ENCODE results near the gene AMPH.

AMPH gene

DNA sequence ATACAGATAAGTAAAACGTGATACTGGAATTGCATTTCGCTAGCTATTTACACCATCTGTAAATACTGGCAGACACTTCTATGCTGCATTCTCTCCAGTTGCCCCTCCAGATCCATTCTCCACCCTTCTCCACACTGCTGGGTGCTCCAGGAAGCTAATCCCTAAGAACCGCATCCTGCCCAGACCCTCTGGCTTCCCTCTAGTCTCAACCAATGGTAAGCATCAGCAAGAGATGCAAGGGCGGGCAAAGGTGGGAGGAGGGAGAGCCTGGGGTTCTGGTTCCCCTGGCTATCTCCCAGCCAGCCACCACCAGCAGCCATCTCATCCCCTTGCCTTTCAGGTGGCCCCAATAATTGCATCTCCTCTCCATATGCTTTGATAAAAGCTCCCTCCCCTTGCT is 84.4 kb downstream of the AMPH start:
- Mint-ChIP-seq H3K36me3 (ENCODE audit: insufficient read depth) (no peaks in the 10 kb centered on the region), H3K27me3 (peaks cover 23% of the 10 kb centered on the region in 2 donors), H3K4me3 (no peak overlapping the region), H3K9me3 (no peaks in the 10 kb centered on the region), H3K4me1 (ENCODE audit: low read depth in 2 of 2) (peaks cover 3 to 15% of the 10 kb centered on the region in 2 donors), H3K27ac (no peak overlapping the region)
- DNase-seq (no peak), ATAC-seq (replicated peaks) (no peak)

DNA sequence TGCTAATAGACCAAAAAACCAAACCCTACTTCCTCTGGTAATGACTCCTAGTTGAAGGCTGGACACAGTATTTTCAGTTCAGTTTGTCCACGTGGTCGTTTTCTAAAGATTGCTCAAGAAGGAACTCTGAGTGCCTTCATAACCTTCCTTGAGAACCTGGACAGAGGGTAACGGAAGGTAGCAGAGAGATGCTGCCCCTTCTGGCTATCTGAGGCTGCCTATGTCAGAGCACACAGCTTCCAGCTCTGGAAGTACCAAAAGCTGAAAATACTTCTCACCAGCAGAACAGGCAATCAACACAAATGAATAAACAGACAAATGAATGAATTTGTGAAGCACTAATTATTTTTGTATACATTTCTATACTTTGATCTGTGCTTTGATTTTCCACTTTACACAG is 85.2 kb downstream of the AMPH start:
- ATAC-seq (replicated peaks), result no peak
- Mint-ChIP-seq H3K27me3 (peaks cover 15 to 23% of the 10 kb centered on the region in 2 donors), H3K9me3 (no peaks in the 10 kb centered on the region), H3K4me3 (no peak overlapping the region), H3K4me1 (ENCODE audit: low read depth in 2 of 2) (peaks cover 3 to 11% of the 10 kb centered on the region in 2 donors), H3K27ac (no peak overlapping the region), H3K36me3 (ENCODE audit: insufficient read depth) (no peaks in the 10 kb centered on the region)
- no peak for DNase-seq

GRCh38 chr7:38542156-38542555 is 89.0 kb downstream of the AMPH start:
- Mint-ChIP-seq H3K9me3 (no peaks in the 10 kb centered on the region), H3K27ac (no peak overlapping the region), H3K36me3 (ENCODE audit: insufficient read depth) (no peaks in the 10 kb centered on the region), H3K4me1 (ENCODE audit: low read depth in 2 of 2) (peaks cover 3 to 11% of the 10 kb centered on the region in 2 donors), H3K4me3 (no peak overlapping the region), H3K27me3 (peaks cover 11 to 35% of the 10 kb centered on the region in 2 donors)
- no peak for ATAC-seq (replicated peaks)
- DNase-seq, result no peak

- H3K4me3 Mint-ChIP-seq, result no peak overlapping the region
- H3K9me3 Mint-ChIP-seq, result no peaks in the 10 kb centered on the region
- H3K27me3 Mint-ChIP-seq, result peaks cover 7 to 29% of the 10 kb centered on the region in 2 donors
- no peaks in the 10 kb centered on the region for H3K36me3 Mint-ChIP-seq (ENCODE audit: insufficient read depth)
- peaks cover 3 to 11% of the 10 kb centered on the region in 2 donors for H3K4me1 Mint-ChIP-seq (ENCODE audit: low read depth in 2 of 2)
- ATAC-seq (replicated peaks) (no peak), DNase-seq (no peak)
- H3K27ac Mint-ChIP-seq, result no peak overlapping the region
Observed at GRCh38 chr7:38541440-38541839, 89.7 kb downstream of the AMPH start.

- ATAC-seq (replicated peaks), result no peak
Observed at GRCh38 chr7:38539477-38540081, 91.6 kb downstream of the AMPH start.

GRCh38 chr7:38535073-38535472 is 96.1 kb downstream of the AMPH start:
- H3K27me3 Mint-ChIP-seq, result peaks cover 31 to 59% of the 10 kb centered on the region in 2 donors
- DNase-seq (no peak), ATAC-seq (replicated peaks) (no peak)
- no peaks in the 10 kb centered on the region for H3K9me3 Mint-ChIP-seq
- peaks cover 0 to 3% of the 10 kb centered on the region in 2 donors for H3K4me1 Mint-ChIP-seq (ENCODE audit: low read depth in 2 of 2)
- no peaks in the 10 kb centered on the region for H3K36me3 Mint-ChIP-seq (ENCODE audit: insufficient read depth)
- no peak overlapping the region for H3K4me3 Mint-ChIP-seq
- H3K27ac Mint-ChIP-seq, result no peak overlapping the region

More at GRCh38 chr7:38539477-38540081, 91.6 kb downstream of the AMPH start:
- H3K27ac Mint-ChIP-seq, result no peak overlapping the region
- no peaks in the 10 kb centered on the region for H3K9me3 Mint-ChIP-seq
- DNase-seq, result no peak
- H3K36me3 Mint-ChIP-seq (ENCODE audit: insufficient read depth), result no peaks in the 10 kb centered on the region
- no peak overlapping the region for H3K4me3 Mint-ChIP-seq
- no peaks in the 10 kb centered on the region for H3K4me1 Mint-ChIP-seq (ENCODE audit: low read depth in 2 of 2)
- peaks cover 13 to 36% of the 10 kb centered on the region in 2 donors for H3K27me3 Mint-ChIP-seq

DNA sequence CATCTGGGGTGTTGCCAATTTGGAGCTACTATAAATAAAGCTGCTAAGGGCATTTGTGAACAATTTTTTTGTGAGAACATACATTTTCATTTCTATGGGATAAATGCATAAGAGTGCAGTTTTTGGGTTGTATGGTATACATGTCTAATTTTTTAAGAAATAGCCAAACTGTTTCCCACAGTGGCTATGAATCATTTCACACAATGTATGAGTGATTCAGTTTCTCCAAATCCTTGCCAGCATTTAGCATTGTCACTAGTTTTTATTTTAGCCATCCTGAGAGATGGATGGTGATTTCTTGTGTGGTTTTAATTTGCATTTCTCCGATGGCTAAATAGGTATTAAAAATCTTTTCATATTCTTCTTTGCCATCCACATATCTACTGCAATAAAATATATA is 105.3 kb downstream of the AMPH start:
- ATAC-seq (replicated peaks) (no peak), DNase-seq (no peak)
- Mint-ChIP-seq H3K4me3 (no peak overlapping the region), H3K9me3 (no peaks in the 10 kb centered on the region), H3K27ac (no peak overlapping the region), H3K4me1 (ENCODE audit: low read depth in 2 of 2) (peaks cover 0 to under 1% of the 10 kb centered on the region in 2 donors), H3K27me3 (peaks cover 8 to 18% of the 10 kb centered on the region in 2 donors), H3K36me3 (ENCODE audit: insufficient read depth) (no peaks in the 10 kb centered on the region)

DNA sequence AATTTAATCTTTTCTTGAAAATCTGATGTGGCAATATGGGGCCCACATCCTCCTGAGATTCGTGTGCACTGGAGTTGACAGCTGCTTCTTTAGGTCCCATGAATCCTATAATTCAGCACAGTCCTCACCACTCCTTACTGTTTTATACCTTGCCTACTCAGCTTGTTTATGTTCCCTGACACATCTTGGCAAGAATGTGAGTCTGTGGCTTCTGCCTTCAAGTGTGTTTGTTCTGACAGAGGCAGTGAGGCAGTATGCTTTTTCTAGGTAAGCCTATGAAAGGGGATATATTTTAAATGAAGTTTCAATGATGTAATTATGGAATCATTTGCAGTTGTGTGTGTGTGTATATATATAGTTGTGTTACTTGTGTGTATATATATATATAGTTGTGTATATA is 106.4 kb downstream of the AMPH start:
- Mint-ChIP-seq H3K27ac (no peak overlapping the region), H3K4me1 (ENCODE audit: low read depth in 2 of 2) (no peaks in the 10 kb centered on the region), H3K27me3 (peaks cover 12 to 17% of the 10 kb centered on the region in 2 donors), H3K36me3 (ENCODE audit: insufficient read depth) (peaks cover 2% of the 10 kb centered on the region), H3K9me3 (no peaks in the 10 kb centered on the region), H3K4me3 (no peak overlapping the region)
- ATAC-seq (replicated peaks) (no peak), DNase-seq (no peak)

DNA sequence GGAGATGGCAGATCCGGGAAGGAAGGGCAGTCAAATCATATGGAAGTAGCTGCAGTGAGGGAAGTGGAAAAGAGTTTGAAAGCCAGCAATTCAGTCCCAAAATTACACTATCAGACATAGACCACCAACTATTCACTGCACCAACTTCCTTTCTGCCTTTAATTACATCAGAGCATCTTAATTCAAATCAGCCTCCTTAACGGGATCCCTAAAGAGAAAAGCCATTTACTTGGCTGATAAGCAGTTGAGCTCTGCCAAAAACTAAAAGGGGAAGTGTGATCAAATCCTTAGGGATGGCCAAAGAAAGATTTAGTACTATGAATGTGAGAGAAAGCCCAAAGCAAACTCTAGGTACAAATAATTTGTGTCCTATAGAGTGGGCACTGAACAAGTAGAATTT is 110.4 kb downstream of the AMPH start:
- H3K4me3 Mint-ChIP-seq, result no peak overlapping the region
- DNase-seq (no peak), ATAC-seq (replicated peaks) (no peak)
- H3K27me3 Mint-ChIP-seq, result peaks cover 6 to 8% of the 10 kb centered on the region in 2 donors
- no peak overlapping the region for H3K27ac Mint-ChIP-seq
- H3K36me3 Mint-ChIP-seq (ENCODE audit: insufficient read depth), result peaks cover 2% of the 10 kb centered on the region
- H3K4me1 Mint-ChIP-seq (ENCODE audit: low read depth in 2 of 2), result no peaks in the 10 kb centered on the region
- H3K9me3 Mint-ChIP-seq, result no peaks in the 10 kb centered on the region

GRCh38 chr7:38518541-38518940 is 112.6 kb downstream of the AMPH start:
- H3K9me3 Mint-ChIP-seq, result no peaks in the 10 kb centered on the region
- H3K36me3 Mint-ChIP-seq (ENCODE audit: insufficient read depth), result peaks cover 2% of the 10 kb centered on the region
- ATAC-seq (replicated peaks), result no peak
- H3K4me3 Mint-ChIP-seq, result no peak overlapping the region
- H3K27ac Mint-ChIP-seq, result no peak overlapping the region
- H3K27me3 Mint-ChIP-seq, result peaks cover 6 to 8% of the 10 kb centered on the region in 2 donors
- no peak for DNase-seq
- H3K4me1 Mint-ChIP-seq (ENCODE audit: low read depth in 2 of 2), result no peaks in the 10 kb centered on the region

DNA sequence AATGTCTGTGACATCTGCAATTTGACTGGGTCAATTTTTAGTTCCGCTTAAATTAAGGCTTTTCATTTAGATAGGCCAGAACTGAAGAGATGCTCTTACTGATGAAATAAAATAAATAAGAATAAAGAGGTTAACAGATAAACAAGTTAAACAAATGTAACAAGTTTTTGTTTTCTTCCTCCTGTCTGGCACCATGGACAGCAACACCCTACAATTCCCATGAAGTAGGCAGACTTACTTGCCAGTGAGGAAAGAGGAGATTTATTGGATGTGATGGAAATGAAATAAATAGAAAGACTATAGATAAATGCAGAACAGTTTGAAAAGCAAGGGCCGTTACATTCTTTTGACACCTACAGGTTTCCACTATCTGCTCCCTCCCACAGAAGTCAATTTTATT is 118.5 kb downstream of the AMPH start:
- no peak overlapping the region for H3K4me3 Mint-ChIP-seq
- no peak for ATAC-seq (replicated peaks)
- no peaks in the 10 kb centered on the region for H3K4me1 Mint-ChIP-seq (ENCODE audit: low read depth in 2 of 2)
- H3K27ac Mint-ChIP-seq, result no peak overlapping the region
- DNase-seq, result no peak
- no peaks in the 10 kb centered on the region for H3K9me3 Mint-ChIP-seq
- H3K36me3 Mint-ChIP-seq (ENCODE audit: insufficient read depth), result no peaks in the 10 kb centered on the region
- H3K27me3 Mint-ChIP-seq, result peaks cover 0 to 6% of the 10 kb centered on the region in 2 donors

DNA sequence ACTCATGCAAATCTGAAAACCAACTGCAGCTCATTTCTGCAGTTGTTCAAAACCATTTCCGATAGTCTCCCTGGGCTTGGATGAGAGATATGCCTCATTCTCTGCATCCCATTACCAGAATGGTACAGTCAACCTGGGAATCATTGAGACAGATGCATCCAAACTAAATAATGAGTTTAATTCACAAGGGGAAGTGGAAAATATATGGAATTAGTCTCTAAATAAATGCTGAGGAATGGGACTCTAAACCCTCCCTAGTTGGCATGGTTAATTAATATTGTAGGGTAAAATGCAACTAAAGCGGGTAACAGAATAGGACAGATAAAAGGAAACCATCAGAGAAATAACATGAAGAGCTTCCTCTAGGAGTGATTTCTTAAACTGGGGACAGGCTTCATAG is 118.9 kb downstream of the AMPH start:
- Mint-ChIP-seq H3K9me3 (no peaks in the 10 kb centered on the region), H3K4me3 (no peak overlapping the region), H3K27me3 (peaks cover 0 to 6% of the 10 kb centered on the region in 2 donors), H3K36me3 (ENCODE audit: insufficient read depth) (no peaks in the 10 kb centered on the region), H3K4me1 (ENCODE audit: low read depth in 2 of 2) (no peaks in the 10 kb centered on the region), H3K27ac (no peak overlapping the region)
- ATAC-seq (replicated peaks), result no peak
- no peak for DNase-seq

DNA sequence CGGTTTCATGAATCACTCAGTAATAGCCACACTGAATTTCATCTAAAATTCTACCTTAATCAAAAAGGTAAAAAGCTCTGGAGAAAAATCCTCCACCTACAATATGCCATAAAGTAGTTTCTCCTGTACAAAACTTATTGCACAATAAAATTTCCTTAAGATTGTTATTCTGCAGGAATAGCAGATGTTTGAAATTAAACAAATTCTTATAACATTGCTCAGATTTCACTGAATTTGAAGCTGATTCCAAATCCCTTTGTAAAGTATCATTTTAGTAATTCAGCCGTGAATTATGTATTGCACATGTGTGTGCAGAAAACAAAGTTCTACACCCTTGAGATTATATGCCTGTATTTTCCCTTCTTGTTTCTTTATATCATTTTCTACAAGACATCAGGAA is 123.8 kb downstream of the AMPH start:
- Mint-ChIP-seq H3K9me3 (no peaks in the 10 kb centered on the region), H3K36me3 (ENCODE audit: insufficient read depth) (no peaks in the 10 kb centered on the region), H3K27ac (no peak overlapping the region), H3K4me1 (ENCODE audit: low read depth in 2 of 2) (no peaks in the 10 kb centered on the region), H3K4me3 (no peak overlapping the region), H3K27me3 (peaks cover 22 to 28% of the 10 kb centered on the region in 2 donors)
- no peak for DNase-seq
- ATAC-seq (replicated peaks), result no peak

- Mint-ChIP-seq H3K4me3 (no peak overlapping the region), H3K36me3 (ENCODE audit: insufficient read depth) (no peaks in the 10 kb centered on the region), H3K27me3 (peaks cover 23 to 27% of the 10 kb centered on the region in 2 donors), H3K4me1 (ENCODE audit: low read depth in 2 of 2) (no peaks in the 10 kb centered on the region), H3K27ac (no peak overlapping the region), H3K9me3 (no peaks in the 10 kb centered on the region)
- DNase-seq (no peak), ATAC-seq (replicated peaks) (no peak)
Observed at GRCh38 chr7:38506756-38507155, 124.4 kb downstream of the AMPH start.

Data from effector memory CD8-positive, alpha-beta T cell (primary cell).